Measurements from ENCODE around the gene PNMA6F.

PNMA6F gene

DNA sequence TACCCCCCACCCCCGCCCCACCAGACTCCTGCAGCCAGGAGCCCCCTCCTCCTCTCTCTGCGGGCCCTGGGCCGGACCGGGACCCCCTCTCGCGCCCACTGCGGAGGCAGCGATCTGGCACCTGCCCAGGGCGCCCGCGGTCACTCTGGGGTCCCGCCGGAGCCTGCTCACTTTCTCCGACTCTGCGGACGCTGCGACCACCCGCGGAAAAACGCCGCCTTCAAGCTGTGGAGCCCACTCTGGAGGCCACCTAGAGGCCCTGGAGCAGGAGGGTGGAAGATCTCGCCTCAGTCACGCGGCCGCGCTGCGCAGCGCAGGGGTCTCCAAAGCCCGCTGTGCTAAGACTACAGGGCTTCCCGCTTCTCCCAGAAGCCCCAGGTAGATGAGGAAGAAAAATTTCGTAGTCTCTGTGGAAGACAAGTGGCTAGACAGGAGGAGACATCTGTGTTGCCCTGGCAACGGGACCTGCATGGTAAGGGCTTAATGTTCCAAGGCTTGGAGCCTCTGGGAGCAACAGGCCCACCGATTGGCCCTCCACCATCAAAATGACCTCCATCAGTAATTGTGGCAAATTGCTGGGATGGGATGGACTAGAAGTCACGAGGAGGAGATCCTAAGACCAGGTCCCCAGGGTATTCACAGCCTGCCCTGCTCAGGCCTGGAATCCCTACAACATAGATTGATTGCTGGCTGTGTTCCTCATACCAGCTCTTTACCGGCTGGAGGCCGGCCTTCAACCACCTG lies at the start of gene PNMA6F:
TSS of gene PNMA6F (minus strand) at position 387 of the 744 bp plus-strand sequence. CDS start 1,093 bp downstream, outside the sequence.
- in situ Hi-C loops (cut with HindIII; ENCODE audit: low sequenced_read_pairs), result no loop called here

DNA sequence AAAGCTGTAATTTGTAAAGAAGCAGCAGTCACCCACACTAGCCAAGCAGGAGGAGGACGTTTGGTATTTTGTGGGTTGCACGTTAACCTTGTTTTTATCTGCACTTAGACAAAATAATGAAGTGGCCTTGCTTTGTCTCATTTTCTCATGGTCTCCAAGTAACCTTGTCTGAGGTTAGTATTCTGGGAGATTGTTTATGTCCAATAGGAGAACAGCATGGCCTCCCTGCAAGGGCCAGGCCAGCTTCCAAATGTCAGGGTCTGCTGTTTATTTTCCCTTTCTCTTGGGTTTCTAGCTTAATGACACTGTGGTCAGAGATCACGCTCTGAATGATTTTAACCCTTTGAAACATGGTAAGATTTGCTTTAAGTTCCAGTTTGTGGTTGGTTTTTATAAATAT lies 49.7 kb upstream of the PNMA6F start:
- in situ Hi-C loops (cut with HindIII; ENCODE audit: low sequenced_read_pairs), result no loop called here

DNA sequence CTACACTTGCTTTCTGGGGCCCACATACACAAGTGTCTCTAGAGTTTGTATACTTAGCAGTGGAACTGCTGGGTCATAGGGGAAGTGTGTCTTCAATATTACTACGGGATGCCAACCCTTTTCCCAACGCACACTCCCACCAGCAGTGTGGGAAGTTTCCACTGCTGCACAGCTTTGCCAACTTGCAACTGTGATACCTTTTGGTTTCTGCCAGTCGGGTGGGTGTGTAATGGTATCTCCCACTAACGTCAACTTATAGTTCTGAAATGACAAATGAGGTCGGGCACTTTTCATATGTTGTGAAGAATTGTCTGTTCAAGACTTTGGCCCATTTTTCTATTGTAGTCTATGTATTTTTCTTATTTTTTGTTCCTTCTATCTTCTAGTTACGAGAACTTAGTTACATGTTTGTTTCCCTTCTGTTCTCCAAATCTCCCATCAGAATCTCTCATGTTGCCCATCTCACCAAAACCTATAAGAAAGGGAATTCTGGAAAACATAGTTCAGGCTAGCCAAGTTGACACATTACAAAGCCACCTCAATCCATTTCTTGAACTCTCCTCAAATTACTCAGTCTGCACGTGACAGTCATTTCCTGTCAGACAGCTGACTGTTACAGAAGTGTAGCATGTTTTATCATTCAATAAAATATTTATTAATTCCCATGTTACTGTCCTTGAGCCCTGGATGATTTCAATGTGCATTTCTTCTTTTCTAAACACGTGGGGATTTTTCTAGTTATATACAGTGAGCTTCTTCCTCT lies 48.9 kb upstream of the PNMA6F start:
- in situ Hi-C loops (cut with HindIII; ENCODE audit: low sequenced_read_pairs), result no loop called here

DNA sequence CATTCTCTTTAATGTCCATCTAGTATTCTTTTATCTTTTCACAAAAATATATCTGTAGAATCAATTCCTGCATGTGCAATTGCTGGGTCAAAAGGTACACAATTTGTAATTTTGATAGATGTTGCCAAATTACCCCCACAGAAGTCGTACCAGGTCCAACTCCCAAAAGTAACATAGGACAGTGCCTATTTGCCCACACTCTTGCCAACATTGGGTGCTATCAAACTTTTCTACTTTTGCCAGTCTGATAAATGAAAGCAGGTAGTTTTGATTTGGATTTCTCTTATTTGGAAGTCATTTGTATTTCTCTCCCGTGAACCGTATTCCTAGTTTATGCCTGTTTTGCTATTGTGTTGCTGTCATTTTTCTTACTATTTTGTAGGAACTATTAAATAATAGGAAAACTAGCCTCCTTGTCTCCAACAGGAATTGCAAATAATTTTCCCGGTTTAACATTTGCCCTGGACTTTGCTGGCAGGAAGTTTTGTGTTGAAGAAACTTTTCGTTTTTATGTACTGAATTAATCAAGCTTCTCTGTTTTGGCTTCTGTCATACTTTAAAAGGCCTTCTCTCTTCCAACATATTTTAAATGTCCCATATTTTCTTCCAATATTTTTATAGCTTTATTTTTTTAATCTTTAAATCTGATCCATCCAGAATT lies 45.4 kb upstream of the PNMA6F start:
- in situ Hi-C loops (cut with HindIII; ENCODE audit: low sequenced_read_pairs), result no loop called here

DNA sequence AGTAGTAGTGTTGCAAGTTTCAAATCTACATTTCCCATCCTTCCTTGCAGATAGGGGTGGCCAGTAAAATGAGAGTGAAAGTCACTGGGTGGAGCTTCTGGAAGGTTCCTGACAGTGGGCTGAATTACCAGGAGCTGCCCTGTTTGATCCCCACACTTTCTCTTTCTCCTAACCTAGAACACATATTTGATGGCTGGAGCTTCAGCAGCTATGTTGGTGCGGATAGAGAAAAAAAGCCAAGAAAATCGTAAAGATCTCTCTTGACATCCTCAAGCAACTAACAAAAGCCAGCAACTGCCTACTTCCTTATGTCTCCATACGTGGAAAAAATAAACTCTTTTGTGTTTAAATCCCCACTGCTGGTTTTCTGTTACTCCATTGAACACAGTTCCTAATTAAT lies 44.6 kb upstream of the PNMA6F start:
- in situ Hi-C loops (cut with HindIII; ENCODE audit: low sequenced_read_pairs), result no loop called here

DNA sequence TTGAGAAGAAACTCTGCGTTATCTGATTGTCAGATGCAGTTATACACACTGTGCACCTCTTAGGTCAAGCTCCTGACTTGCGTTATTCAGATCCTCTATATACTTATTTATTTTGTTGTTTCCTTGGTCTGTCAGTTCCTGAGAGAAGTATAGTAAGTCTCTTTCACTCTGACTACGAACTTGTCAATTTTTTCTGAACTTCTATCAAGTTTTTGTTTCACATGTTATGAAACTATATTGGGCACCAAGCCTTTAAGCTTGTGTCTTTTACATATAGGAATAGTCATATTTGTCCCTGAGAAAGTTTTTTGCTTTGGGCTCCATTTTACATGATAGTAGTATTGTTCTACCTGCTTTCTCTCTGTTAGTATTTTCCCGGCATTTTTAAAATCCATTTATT lies 44.1 kb upstream of the PNMA6F start:
- in situ Hi-C loops (cut with HindIII; ENCODE audit: low sequenced_read_pairs), result no loop called here

DNA sequence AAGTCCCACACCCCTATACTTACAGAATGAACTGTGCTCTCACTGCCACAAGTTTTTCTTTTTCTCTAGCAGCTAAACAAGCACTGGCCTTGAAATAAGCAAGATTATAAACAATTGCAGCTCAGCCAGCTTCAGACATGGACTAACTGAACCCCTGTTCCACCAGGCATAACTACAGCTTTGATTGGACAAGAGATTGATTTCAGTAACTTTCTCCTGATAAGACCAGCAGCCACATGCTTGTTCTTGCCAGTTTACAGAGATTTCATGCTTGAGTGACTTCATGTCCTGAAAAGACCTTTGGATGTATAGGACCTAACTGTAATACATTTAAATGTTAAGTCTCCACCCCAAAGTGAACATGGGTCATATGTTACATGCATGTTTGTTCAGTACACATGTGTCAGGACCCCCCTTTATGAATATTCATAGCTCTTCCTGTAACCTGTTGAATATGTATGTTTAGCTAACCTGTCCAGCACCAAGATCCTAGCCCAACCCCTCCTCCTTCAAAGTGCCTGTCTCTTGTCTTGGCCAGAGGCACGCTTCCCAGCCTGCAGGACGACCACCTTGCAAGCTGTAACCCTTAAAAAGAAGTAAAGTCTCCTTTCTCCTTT lies 40.3 kb upstream of the PNMA6F start:
- in situ Hi-C loops (cut with HindIII; ENCODE audit: low sequenced_read_pairs), result no loop called here

DNA sequence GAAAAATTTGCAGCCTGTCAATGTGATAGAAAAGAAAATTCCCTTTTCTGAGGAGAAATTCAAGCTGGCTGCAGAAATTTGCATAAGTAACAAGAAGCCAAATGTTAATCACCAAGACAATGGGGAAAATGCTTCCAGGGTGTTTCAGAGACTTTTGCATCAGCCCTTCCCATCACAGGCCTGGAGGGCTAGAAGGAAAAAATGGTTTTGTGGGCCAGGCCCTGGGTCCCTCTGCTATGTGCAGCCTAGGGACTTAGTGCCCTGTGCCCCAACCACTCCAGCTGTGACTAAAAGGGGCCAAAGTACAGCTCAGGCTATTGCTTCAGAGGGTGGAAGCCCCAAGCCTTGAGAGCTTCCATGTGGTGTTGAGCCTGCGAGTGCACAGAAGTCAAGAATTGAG lies 36.3 kb upstream of the PNMA6F start:
- in situ Hi-C loops (cut with HindIII; ENCODE audit: low sequenced_read_pairs), result no loop called here

DNA sequence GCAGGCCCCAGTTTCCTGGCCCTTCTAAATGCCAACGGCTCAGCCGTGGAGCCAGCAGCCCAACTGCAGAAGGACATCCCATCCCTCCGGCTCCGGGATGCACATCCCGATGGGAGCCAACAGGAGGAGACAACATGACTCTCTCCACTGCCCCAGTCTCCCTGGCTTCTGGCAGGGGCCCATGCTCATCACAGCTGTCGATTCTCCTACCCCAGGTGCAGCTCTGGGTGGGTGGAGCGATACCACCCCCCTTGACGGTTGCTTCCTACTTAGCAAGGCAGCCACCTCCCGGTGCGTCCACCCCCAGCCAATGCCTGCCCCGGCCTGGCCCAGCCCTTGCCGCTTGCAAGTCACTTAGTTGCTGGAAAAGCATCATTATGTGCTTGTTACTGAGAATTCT lies 31.8 kb upstream of the PNMA6F start:
- in situ Hi-C loops (cut with HindIII; ENCODE audit: low sequenced_read_pairs), result no loop called here

DNA sequence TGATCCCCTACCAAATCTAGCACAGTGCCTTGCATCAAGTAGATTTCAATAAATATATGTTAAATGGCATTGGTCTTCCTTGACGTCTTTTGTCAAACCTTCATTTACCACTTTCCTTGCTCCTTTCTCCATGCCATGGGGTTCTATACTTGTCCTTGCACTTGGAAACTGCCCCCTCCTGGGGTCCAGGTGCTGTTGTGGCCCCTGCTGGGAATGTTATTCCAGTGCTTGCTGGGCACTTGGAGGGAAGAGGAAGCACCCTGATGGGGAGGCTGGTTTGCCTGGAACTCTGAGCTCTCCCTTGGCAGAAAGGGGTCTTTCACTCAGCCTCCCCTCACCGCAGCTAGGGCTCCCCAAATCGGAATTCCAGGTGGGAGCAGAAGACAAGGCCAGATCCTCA lies 31.3 kb upstream of the PNMA6F start:
- in situ Hi-C loops (cut with HindIII; ENCODE audit: low sequenced_read_pairs), result no loop called here

DNA sequence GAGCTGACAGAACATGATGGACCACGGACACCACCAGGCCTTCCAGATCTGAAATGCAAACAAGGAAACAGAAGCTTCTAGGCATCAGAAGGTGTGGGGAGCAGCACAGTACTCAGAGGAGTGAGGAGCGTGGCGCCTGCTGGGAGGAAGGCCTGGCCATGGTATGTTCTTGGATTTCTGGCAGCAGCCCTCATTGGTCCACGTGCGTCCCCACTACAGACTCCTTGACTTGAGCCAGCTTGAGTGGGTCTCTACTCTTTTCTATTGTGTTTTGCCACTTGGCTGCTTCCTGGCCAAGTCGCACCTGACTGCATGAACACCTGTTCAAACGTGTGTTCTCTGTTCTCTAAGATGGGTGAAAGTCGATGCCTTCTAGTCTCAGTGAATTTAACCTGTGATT lies 30.4 kb upstream of the PNMA6F start:
- in situ Hi-C loops (cut with HindIII; ENCODE audit: low sequenced_read_pairs), result no loop called here

DNA sequence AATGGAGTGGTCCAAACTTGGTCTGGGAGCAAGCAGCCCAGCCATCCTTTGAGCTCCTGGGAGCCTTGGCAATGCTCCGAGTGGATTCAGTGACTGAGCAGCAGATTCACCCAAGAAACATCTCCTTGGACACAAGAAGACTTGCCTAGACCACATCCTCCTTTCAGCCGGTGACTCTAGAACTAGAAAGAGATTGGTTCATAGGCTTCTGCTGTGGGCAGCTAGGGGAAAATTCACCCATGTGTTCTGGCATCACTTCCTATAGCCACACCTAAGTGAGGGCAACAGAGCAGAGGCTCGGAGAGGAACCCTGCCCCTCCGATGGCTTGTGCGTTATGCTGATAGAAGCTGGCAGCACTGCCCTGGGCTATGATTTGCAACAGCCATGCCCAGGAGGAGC lies 28.4 kb upstream of the PNMA6F start:
- in situ Hi-C loops (cut with HindIII; ENCODE audit: low sequenced_read_pairs), result no loop called here

DNA sequence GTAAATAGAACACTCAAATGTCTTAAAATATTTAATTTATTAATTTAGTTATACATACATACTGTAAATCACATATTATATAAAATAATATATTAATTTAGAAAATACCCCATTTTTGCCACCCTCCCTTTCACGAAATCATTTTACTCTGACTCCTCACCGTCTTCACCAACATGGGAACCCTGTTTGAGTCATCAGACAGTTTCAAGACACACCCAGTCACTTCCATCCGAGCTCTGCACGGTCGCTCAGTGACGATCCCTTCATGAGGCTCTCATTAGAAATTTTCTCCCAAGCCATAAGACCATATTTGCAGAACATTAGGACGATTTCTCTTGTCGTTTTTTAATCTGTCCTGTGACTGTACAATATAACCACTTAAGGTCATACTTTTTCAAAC lies 26.9 kb upstream of the PNMA6F start:
- in situ Hi-C loops (cut with HindIII; ENCODE audit: low sequenced_read_pairs), result no loop called here

DNA sequence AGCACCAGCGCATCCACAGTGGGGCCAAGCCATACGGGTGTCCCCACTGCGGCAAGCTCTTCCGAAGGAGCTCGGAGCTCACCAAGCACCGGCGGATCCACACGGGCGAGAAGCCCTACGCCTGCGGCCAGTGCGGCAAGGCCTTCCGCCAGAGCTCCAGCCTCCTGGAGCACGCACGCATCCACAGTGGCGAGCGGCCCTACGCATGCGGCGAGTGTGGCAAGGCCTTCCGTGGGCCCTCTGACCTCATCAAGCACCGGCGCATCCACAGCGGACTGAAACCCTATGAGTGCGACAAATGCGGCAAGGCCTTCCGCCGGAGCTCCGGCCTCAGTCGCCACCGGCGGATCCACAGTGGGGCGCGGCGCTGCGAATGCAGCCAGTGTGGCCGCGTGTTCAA lies 26.0 kb upstream of the PNMA6F start:
- in situ Hi-C loops (cut with HindIII; ENCODE audit: low sequenced_read_pairs), result no loop called here

DNA sequence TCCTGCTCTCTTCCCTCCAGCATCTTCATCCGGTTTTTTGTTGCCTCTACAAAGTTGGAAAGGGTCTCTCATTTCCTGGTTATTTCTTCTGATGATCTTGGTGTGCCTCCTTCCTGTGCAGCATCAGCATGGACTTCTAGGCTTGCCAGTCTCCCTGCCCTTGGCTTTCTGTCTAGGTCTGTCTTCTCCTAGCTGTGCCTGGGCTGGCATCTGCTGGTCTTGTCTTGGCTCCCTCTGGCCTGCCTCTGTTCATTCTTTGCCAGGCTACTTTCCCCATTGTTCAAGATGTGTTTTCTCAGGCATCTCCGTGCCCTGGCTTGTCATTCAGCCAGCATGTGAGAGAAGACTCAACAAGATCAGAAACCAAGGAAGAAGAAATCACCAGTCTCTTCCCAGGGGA lies 22.1 kb upstream of the PNMA6F start:
- in situ Hi-C loops (cut with HindIII; ENCODE audit: low sequenced_read_pairs), result no loop called here

DNA sequence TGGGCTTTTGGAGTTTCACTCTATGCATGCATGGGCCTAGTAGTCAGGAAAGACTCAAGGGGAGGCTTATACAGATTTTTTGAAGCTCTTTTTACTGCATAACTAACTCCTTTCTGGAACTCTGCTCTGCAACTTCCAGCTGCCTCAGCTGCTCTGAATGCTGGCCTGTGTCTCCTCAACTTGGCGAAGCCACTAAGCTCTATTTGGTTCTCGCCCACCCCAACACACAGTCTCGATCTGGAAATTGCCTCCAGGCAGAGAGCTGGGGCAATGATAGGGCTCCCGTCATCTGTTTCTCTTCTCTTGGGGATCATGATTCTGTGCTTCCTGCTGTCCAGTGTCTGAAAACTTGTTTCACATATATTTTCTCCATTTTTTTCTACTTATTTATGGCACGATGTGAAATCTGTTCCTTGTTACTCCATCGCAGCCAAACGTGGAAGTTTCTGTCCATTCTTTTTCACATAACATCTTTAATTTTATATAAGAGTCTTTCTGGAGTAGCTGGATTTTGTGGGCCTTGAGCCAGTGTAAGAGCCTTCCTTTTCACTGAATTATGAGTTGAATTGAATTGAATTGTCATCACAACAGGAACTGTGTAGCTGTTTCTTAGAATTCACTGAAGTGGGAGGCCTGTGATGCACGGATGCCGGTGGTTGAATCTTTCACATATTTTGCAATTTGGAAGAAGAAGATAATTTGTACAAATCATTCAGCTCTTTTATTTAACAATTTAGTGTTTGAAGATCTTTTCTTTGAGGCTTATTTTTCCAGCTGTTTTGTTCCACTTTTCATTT lies 21.4 kb upstream of the PNMA6F start:
- in situ Hi-C loops (cut with HindIII; ENCODE audit: low sequenced_read_pairs), result no loop called here

DNA sequence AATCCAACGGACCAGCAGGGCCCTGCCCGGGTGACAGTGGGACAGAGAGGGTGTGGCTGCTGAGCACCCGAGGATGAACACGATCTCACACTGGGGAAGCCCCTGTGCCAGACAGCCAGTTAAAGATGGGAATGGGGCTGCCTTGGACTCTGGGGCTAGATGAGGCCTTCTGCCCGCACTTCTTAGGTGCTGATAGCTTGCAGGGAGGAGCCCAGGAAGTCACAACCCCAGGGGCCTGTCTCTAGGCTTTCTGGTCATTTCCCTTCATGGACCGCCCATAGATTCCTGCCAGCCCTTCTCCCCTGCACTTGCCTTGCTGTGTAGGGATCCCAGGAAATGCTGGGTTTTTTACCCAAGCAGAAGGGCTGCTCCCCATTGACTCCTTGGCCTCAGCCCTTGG lies 18.5 kb upstream of the PNMA6F start:
- in situ Hi-C loops (cut with HindIII; ENCODE audit: low sequenced_read_pairs), result no loop called here

DNA sequence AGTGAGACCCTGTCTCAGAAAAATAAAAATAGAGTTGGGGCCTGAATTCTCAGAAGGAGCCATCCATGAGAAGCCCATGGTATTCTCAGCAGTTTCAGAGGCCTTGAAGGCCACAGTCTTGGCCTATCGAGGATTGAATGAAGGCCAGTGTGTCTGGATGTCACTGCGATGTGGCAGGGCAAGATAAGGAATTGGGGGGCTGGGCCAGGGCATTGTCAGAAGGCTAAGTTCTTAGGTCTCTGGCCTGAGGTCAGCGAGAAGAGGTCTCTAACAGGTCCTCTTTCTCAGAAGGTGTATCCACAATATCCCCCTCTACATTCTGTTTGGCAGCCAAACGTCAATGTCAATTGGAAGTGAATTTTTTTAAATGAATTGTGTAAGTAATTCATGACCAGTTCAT lies 18.1 kb upstream of the PNMA6F start:
- in situ Hi-C loops (cut with HindIII; ENCODE audit: low sequenced_read_pairs), result loop anchor here (5.0 kb wide), 1 partner anchor 58 kb away; no protein-coding TSS in a partner anchor

DNA sequence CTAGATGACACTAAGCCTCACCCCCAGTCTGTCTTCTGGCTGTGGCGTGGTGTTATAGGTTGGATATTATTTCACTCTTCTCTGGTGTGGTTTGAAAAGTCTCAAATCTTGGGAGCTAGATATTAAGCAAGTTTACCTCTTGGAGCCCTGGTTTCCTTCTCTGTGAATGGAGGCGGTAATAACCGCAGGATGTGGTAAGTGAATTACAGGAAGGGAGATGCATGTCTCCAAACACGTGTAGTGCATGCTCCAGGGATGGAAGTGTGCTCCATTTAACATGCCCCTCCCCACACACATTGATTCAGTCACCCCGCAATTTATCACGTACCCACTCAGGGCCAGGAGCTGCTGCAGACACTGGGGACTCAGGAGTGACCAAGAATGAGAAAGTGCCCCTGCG lies 17.3 kb upstream of the PNMA6F start:
- in situ Hi-C loops (cut with HindIII; ENCODE audit: low sequenced_read_pairs), result loop anchor here (5.0 kb wide), 1 partner anchor 58 kb away; no protein-coding TSS in a partner anchor

DNA sequence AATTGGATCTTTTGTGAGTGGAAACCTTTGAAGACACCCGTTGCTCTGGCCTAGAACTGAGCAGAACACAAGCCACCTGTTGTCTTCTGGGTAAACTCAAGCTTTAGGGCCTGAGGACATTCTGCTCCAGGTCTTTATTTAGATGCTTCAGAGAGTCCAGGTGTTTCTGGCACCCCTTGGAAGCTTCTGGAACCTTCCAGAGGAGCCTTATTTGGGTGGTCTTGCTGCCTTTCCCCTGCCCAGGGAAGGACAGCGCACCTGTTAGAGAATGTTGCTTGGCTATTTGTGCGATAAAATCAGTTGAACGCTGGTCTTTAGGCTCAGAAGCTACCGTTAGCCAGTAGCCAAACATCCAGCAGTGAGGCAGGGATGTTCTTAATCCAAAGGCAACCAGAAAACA lies 15.4 kb upstream of the PNMA6F start:
- in situ Hi-C loops (cut with HindIII; ENCODE audit: low sequenced_read_pairs), result loop anchor here (5.0 kb wide), 1 partner anchor 60 kb away; no protein-coding TSS in a partner anchor

All from endothelial cell of hepatic sinusoid (primary cell).